ENCODE results near the gene YAE1. TPM values are rescaled to one million over a fixed set of nuclear protein-coding genes. Genes with fewer than 3 reads are reported as not detected.
"Not testable (repeated sequence)": the region's sequence is repeated elsewhere in the genome, so short reads cannot be mapped to it uniquely, and the experiment has no call there.

Gene YAE1
- total RNA-seq, 1 experiment from 2014 or later: 21.9 TPM

DNA sequence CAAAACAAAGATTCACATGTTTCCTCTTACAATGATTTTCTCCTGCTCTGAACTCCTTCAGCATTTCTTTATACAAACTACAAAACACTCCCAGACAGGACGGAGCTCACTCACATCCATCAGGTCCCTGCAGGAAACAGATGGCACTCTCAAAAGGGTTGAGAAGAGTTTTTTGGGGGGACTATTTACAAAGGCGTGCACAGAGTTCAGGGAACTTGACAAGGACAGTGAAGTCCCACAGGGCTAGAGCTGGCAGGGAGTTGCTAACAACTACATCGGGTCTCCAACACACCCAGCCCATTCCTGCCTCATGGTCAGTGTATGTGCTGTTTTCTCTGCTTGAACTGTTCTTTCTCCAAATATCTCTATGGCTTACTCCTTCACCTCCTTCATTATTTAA, 24.7 kb upstream of the YAE1 start (continued):
- TF ChIP-seq, protein P1, sequence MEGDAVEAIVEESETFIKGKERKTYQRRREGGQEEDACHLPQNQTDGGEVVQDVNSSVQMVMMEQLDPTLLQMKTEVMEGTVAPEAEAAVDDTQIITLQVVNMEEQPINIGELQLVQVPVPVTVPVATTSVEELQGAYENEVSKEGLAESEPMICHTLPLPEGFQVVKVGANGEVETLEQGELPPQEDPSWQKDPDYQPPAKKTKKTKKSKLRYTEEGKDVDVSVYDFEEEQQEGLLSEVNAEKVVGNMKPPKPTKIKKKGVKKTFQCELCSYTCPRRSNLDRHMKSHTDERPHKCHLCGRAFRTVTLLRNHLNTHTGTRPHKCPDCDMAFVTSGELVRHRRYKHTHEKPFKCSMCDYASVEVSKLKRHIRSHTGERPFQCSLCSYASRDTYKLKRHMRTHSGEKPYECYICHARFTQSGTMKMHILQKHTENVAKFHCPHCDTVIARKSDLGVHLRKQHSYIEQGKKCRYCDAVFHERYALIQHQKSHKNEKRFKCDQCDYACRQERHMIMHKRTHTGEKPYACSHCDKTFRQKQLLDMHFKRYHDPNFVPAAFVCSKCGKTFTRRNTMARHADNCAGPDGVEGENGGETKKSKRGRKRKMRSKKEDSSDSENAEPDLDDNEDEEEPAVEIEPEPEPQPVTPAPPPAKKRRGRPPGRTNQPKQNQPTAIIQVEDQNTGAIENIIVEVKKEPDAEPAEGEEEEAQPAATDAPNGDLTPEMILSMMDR (IDR thresholded peaks at IDR 0.05): no peak
- TF ChIP-seq TEAD1 (CRISPR knock-in tag; IDR thresholded peaks at IDR 0.05) (no peak), TP53 (CRISPR knock-in tag; IDR thresholded peaks at IDR 0.05) (no peak), TCF7 (CRISPR knock-in tag; IDR thresholded peaks at IDR 0.05; ENCODE audit: low read depth) (no peak), RORB (CRISPR knock-in tag; IDR thresholded peaks at IDR 0.05) (no peak), NFE2L1 (CRISPR knock-in tag; IDR thresholded peaks at IDR 0.05) (no peak), ZBTB21 (CRISPR knock-in tag; IDR thresholded peaks at IDR 0.05; ENCODE audit: borderline replicate concordance) (no peak), NFATC4 (CRISPR knock-in tag; IDR thresholded peaks at IDR 0.05) (no peak)
- TF ChIP-seq, protein P2, sequence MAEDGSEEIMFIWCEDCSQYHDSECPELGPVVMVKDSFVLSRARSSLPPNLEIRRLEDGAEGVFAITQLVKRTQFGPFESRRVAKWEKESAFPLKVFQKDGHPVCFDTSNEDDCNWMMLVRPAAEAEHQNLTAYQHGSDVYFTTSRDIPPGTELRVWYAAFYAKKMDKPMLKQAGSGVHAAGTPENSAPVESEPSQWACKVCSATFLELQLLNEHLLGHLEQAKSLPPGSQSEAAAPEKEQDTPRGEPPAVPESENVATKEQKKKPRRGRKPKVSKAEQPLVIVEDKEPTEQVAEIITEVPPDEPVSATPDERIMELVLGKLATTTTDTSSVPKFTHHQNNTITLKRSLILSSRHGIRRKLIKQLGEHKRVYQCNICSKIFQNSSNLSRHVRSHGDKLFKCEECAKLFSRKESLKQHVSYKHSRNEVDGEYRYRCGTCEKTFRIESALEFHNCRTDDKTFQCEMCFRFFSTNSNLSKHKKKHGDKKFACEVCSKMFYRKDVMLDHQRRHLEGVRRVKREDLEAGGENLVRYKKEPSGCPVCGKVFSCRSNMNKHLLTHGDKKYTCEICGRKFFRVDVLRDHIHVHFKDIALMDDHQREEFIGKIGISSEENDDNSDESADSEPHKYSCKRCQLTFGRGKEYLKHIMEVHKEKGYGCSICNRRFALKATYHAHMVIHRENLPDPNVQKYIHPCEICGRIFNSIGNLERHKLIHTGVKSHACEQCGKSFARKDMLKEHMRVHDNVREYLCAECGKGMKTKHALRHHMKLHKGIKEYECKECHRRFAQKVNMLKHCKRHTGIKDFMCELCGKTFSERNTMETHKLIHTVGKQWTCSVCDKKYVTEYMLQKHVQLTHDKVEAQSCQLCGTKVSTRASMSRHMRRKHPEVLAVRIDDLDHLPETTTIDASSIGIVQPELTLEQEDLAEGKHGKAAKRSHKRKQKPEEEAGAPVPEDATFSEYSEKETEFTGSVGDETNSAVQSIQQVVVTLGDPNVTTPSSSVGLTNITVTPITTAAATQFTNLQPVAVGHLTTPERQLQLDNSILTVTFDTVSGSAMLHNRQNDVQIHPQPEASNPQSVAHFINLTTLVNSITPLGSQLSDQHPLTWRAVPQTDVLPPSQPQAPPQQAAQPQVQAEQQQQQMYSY (CRISPR knock-in tag; IDR thresholded peaks at IDR 0.05): no peak

DNA sequence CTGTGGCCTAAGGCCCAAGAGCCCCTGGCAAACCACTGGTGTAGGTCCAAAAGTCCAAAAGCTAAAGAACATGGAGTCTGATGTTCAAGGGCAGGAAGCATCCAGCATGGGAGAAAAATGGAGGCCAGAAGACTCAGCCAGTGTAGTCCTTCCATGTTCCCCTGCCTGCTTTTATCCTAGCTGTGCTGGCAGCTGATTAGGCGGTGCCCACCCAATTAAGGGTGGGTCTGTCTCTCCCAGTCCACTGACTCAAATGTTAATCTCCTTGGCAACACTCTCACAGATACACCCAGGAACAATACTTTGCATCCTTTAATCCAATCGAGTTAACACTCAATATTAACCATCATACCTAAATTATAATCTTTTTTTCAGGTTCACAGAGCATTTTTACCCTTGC, 21.4 kb upstream of the YAE1 start:
- Mint-ChIP-seq H3K36me3 (peaks cover 18% of the 10 kb centered on the region), H3K9me3 (peaks cover 22% of the 10 kb centered on the region)
- H3K27ac Mint-ChIP-seq; H3K4me1 Mint-ChIP-seq; ATAC-seq; H3K27me3 Mint-ChIP-seq (ENCODE audit: low read depth); DNase-seq (ENCODE audit: low spot score); H3K4me3 Mint-ChIP-seq; CTCF ChIA-PET: not testable (repeated sequence)
- POLR2A ChIA-PET: interaction anchor here (0.6 kb wide), 1 partner anchor 11 kb away, joined by 3 read pairs; no protein-coding TSS in a partner anchor

DNA sequence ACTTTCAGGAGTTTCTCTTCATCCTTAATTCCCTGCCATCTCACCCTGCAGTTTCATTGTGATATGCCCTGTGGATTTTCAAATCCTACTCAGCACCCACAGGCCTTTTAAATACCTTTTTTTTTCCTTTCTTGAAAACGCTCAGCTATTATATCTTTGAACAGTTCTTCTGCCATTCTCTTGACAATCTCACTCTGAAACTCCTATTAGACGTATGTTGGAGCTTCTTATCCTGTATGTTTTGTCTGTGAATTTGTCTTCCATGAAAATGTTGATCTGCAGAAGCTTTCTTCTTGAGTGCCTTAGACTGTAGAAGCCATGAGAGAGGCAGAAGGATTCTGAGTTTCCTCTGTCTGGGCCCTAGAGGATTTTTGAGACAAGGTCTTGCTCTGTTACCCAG, 18.9 kb upstream of the YAE1 start:
- H3K9me3 Mint-ChIP-seq: peaks cover 22% of the 10 kb centered on the region
- H3K36me3 Mint-ChIP-seq: peaks cover 18% of the 10 kb centered on the region
- no peaks in the 10 kb centered on the region for H3K27me3 Mint-ChIP-seq (ENCODE audit: low read depth)
- ATAC-seq: no peak
- DNase-seq (ENCODE audit: low spot score): no peak
- H3K4me1 Mint-ChIP-seq: no peaks in the 10 kb centered on the region
- POLR2A ChIA-PET: no interaction called here
- no peak overlapping the region for H3K27ac Mint-ChIP-seq
- no peak overlapping the region for H3K4me3 Mint-ChIP-seq
- CTCF ChIA-PET: interaction anchor here (1.4 kb wide), 1 partner anchor 27 kb away, joined by 3 read pairs; no protein-coding TSS in a partner anchor
- TF ChIP-seq JUN (CRISPR knock-in tag; IDR thresholded peaks at IDR 0.05): no peak
- TF ChIP-seq, protein P2 (CRISPR knock-in tag; IDR thresholded peaks at IDR 0.05): no peak
- TF ChIP-seq, protein P3, sequence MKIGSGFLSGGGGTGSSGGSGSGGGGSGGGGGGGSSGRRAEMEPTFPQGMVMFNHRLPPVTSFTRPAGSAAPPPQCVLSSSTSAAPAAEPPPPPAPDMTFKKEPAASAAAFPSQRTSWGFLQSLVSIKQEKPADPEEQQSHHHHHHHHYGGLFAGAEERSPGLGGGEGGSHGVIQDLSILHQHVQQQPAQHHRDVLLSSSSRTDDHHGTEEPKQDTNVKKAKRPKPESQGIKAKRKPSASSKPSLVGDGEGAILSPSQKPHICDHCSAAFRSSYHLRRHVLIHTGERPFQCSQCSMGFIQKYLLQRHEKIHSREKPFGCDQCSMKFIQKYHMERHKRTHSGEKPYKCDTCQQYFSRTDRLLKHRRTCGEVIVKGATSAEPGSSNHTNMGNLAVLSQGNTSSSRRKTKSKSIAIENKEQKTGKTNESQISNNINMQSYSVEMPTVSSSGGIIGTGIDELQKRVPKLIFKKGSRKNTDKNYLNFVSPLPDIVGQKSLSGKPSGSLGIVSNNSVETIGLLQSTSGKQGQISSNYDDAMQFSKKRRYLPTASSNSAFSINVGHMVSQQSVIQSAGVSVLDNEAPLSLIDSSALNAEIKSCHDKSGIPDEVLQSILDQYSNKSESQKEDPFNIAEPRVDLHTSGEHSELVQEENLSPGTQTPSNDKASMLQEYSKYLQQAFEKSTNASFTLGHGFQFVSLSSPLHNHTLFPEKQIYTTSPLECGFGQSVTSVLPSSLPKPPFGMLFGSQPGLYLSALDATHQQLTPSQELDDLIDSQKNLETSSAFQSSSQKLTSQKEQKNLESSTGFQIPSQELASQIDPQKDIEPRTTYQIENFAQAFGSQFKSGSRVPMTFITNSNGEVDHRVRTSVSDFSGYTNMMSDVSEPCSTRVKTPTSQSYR (CRISPR knock-in tag; IDR thresholded peaks at IDR 0.05): no peak
- TF ChIP-seq IRF2 (CRISPR knock-in tag; IDR thresholded peaks at IDR 0.05; ENCODE audit: borderline replicate concordance, low read depth): no peak
- TF ChIP-seq, protein P4, sequence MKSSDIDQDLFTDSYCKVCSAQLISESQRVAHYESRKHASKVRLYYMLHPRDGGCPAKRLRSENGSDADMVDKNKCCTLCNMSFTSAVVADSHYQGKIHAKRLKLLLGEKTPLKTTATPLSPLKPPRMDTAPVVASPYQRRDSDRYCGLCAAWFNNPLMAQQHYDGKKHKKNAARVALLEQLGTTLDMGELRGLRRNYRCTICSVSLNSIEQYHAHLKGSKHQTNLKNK (CRISPR knock-in tag; IDR thresholded peaks at IDR 0.05): no peak
- no peak for TF ChIP-seq NFATC4 (CRISPR knock-in tag; IDR thresholded peaks at IDR 0.05)
- no peak for TF ChIP-seq ATF1 (CRISPR knock-in tag; IDR thresholded peaks at IDR 0.05)
- no peak for TF ChIP-seq KAT7 (CRISPR knock-in tag; IDR thresholded peaks at IDR 0.05; ENCODE audit: borderline replicate concordance)
- TF ChIP-seq, protein P5, sequence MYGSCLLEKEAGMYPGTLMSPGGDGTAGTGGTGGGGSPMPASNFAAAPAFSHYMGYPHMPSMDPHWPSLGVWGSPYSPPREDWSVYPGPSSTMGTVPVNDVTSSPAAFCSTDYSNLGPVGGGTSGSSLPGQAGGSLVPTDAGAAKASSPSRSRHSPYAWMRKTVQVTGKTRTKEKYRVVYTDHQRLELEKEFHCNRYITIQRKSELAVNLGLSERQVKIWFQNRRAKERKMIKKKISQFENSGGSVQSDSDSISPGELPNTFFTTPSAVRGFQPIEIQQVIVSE (CRISPR knock-in tag; IDR thresholded peaks at IDR 0.05; ENCODE audit: borderline replicate concordance): no peak
- TF ChIP-seq, protein P6, sequence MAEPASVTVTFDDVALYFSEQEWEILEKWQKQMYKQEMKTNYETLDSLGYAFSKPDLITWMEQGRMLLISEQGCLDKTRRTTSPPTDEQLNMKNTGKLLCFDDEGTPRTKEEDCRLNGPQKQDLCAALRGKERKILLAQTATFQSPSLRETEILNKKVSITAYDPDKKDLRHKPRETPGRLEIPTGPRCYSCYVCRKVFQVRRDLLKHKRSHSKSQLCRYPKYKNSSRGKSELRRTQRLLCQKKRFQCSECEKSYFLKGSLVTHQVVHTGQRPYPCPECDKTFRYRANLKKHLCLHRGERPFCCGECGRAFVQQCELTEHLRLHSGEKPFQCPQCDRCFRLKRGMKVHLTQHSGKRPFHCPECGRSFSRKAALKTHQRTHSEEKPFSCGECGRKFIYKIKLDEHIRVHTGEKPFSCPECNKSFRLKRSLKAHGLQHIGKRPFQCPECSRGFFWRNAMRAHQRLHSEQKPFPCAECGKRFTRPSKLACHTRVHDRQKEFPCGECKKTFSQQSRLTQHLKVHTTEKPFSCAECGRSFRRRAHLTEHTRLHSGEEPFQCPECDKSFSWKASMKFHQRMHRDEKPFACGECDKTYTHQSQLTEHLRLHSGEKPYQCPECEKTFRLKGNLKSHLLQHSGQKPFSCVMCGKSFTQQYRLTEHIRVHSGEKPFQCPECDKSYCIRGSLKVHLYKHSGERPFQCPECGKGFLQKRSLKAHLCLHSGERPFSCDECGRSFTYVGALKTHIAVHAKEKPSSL (CRISPR knock-in tag; conservative IDR thresholded peaks at IDR 0.05): no peak
- TF ChIP-seq, protein P7, sequence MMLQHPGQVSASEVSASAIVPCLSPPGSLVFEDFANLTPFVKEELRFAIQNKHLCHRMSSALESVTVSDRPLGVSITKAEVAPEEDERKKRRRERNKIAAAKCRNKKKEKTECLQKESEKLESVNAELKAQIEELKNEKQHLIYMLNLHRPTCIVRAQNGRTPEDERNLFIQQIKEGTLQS (CRISPR knock-in tag; conservative IDR thresholded peaks at IDR 0.05): no peak

Measured in WTC11 (cell line).